Measurements from ENCODE around the gene ARHGAP18. TPM values are rescaled to one million over a fixed set of nuclear protein-coding genes. Genes with fewer than 3 reads are reported as not detected.

ARHGAP18 gene
- total RNA-seq, 4 donors from 2014 or later: 5.1 to 12.7 (median 7.7) TPM

- TF ChIP-seq POLR2A (IDR thresholded peaks at IDR 0.05): no peak
- no peak for TF ChIP-seq CTCF (IDR thresholded peaks at IDR 0.05)
- no peak for DNase-seq (ENCODE audit: low spot score in 2 of 2)
- H3K4me3 ChIP-seq (ENCODE audit: low read depth, poor library complexity, severe bottlenecking): no peak overlapping the region
- 93% methylated on average over 3 of the region's 3 CpGs for WGBS, 2 donors
- intact Hi-C loops (cut with DNase I; ENCODE audit: low total_unique reads): no loop called here
Measured at GRCh38 chr6:129637340-129638054, 72.5 kb downstream of the ARHGAP18 start.

GRCh38 chr6:129635396-129636130 is 74.4 kb downstream of the ARHGAP18 start:
- DNase-seq (ENCODE audit: low spot score in 2 of 2): no peak
- WGBS, 2 donors: 73 to 74% methylated on average over 3 of the region's 3 CpGs
- H3K4me3 ChIP-seq (ENCODE audit: low read depth, poor library complexity, severe bottlenecking): no peak overlapping the region
- intact Hi-C loops (cut with DNase I; ENCODE audit: low total_unique reads): no loop called here
- TF ChIP-seq POLR2A (IDR thresholded peaks at IDR 0.05): no peak
- TF ChIP-seq CTCF (IDR thresholded peaks at IDR 0.05): no peak

GRCh38 chr6:129634411-129635230 is 75.4 kb downstream of the ARHGAP18 start:
- whole genome bisulfite sequencing, 2 donors: 94 to 95% methylated on average over 4 of the region's 4 CpGs
- no peak overlapping the region for H3K4me3 ChIP-seq (ENCODE audit: low read depth, poor library complexity, severe bottlenecking)
- TF ChIP-seq POLR2A (IDR thresholded peaks at IDR 0.05): no peak
- TF ChIP-seq CTCF (IDR thresholded peaks at IDR 0.05): no peak
- intact Hi-C loops (cut with DNase I; ENCODE audit: low total_unique reads): no loop called here
- DNase-seq (ENCODE audit: low spot score in 2 of 2): no peak

DNA sequence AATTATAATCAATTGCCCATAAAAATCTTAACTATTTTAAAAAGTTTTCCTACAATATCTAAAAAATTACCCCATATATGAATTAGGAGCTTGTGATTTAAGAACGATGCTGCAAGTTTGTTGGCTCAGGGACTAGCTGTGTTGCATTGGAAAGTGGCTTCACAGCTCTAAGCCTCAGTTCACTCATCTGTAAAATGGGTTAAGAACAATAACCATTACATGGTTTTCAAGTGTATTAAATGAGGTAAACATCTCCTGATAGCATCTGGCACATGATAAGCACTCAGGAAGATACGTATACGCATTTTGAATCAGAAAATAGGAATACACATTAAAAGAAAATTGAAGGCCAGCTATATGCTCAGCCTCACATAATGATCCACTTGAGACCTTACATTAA is 76.4 kb downstream of the ARHGAP18 start:
- TF ChIP-seq POLR2A (IDR thresholded peaks at IDR 0.05) (no peak), CTCF (IDR thresholded peaks at IDR 0.05) (no peak)
- WGBS, 2 donors: 93 to 97% methylated on average over 3 of the region's 3 CpGs
- intact Hi-C loops (cut with DNase I; ENCODE audit: low total_unique reads): no loop called here
- DNase-seq (ENCODE audit: low spot score in 2 of 2): no peak
- no peak overlapping the region for H3K4me3 ChIP-seq (ENCODE audit: low read depth, poor library complexity, severe bottlenecking)

DNA sequence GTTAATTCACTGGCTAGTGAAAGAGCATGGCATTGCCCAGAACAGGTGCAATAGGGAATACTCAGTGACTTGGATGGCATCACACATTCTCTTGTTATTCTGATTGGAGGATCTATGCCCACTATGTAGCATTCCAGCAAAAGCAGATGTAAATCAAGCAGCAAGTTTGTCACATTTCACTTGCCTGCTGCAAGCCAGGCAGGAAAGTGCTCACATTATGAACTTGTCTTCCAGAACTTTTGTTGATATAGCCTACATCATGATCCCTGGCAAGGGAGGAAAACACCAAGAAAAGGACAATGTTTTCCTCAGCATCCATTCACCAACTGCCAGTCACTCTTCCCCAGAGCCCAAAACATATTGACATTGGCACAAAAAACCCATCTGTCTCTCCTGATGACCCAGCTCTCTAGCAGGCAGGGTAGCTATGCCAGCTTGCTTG is 77.8 kb downstream of the ARHGAP18 start:
- H3K4me3 ChIP-seq (ENCODE audit: low read depth, poor library complexity, severe bottlenecking): no peak overlapping the region
- TF ChIP-seq POLR2A (IDR thresholded peaks at IDR 0.05): no peak
- TF ChIP-seq CTCF (IDR thresholded peaks at IDR 0.05): no peak
- DNase-seq (ENCODE audit: low spot score in 2 of 2): no peak
- intact Hi-C loops (cut with DNase I; ENCODE audit: low total_unique reads): no loop called here

Data from lower leg skin (tissue), 4 donors.